Fibroblast of peridontal ligament (primary cell): ENCODE measurements around the gene LDB2.
"Not testable (repeated sequence)": the region's sequence is repeated elsewhere in the genome, so short reads cannot be mapped to it uniquely, and the experiment has no call there.

Experiments
- DNase-seq: peaks from one replicate; pipeline ENCODE4 v3.0.0-alpha.2; 2010; ENCODE audit errors: extremely low read depth

Gene LDB2

GRCh38 chr4:16555156-16555555 is 343.3 kb downstream of the LDB2 start:
- no peak for DNase-seq

DNA sequence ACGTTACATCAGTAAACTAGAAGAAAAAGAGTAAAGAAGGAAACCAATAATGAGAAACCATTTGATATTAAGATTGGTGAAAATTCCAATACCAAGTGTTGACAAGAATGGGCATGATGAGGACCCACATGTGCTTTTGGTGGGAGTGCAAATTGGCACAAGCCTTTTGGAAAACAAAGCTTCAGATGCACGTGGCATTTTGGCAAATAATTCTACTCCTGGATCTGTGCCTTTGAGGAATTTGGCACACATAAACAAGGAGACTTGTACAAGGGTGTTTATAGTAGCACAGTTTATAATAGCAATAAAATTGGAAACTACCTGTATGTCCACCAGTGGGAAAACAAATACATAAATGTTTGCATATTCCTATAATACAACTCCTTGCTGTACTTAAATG is 347.9 kb downstream of the LDB2 start:
- no peak for DNase-seq

DNA sequence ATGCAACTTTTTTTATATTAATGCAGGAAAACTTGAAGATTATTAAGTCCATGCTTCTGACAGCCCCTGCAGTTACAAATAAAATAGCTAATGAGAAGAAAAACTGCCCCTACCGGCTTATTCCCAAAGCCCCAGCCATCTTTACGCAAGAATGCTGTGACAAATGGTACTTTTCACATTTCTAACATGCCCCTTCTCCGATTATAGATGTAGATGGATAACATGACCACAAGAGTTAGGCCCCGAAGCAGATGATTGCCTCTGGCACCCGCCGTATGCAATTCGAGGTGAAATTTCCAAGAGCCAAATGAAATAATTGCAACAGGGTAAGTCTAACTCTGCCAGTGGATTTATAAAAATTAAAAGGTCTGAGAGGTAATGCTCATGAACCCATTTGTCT is 352.8 kb downstream of the LDB2 start:
- DNase-seq: no peak

GRCh38 chr4:16544869-16545268 is 353.6 kb downstream of the LDB2 start:
- DNase-seq: no peak

DNA sequence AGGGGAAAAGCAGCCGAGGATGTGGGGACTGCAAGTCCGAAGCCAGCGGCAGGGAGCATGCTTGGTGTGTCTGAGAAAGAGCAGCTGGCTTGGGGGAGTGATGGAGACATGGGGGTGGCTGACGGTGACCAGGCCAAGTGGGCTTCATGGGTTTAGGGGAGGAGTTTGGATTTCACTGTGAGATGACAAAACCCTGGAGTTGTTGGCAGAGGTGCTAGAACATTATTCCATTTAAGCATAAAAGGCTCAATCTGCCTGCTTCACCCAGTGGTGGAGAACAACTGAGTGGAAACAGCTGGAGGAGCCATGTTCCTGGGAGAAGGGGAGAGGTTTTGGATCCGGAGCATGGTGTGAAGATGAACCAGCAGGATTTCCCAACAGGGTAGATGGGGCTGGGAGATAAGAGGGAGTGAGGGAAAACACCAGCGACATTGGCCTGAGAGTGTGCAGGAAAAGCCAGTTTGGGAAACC is 354.2 kb downstream of the LDB2 start:
- DNase-seq: no peak

- no peak for DNase-seq
Observed at GRCh38 chr4:16537926-16538325, 360.5 kb downstream of the LDB2 start.

DNA sequence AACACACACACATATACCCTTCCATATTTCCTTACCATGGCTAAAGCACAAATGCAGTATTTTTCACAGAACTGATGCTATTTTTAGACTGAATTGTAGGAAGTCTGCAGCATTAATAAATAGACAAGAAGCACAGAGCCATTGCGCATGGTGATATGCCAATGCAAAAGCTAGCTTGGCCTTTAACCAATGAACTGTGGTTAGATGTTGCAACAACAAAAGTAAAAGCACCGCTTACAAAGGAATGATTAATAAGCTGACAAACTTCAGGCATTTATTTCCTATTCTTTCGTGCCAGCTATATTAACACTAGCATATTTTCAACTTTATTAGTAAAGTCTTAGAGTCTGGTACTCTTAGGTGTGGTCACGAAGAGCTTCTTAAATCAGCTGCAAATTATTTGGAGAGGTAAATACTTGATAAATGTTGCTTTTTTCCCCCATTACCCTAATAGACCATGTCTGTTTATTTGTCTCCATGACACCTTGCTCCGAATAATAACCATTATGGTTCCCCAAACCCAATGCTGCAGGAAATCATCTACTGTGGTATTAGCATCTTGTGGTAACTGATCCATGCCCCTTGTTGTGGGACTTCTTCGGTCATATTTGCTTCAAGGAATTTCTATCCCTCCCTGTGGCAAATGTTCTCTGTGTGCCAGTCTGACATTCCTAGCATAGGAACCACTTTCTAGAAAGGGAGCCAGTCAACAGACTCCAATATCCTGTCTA is 366.0 kb downstream of the LDB2 start:
- peak; percentile 92 for DNase-seq

GRCh38 chr4:16530688-16531635 is 367.5 kb downstream of the LDB2 start:
- peak; percentile 33 for DNase-seq

DNA sequence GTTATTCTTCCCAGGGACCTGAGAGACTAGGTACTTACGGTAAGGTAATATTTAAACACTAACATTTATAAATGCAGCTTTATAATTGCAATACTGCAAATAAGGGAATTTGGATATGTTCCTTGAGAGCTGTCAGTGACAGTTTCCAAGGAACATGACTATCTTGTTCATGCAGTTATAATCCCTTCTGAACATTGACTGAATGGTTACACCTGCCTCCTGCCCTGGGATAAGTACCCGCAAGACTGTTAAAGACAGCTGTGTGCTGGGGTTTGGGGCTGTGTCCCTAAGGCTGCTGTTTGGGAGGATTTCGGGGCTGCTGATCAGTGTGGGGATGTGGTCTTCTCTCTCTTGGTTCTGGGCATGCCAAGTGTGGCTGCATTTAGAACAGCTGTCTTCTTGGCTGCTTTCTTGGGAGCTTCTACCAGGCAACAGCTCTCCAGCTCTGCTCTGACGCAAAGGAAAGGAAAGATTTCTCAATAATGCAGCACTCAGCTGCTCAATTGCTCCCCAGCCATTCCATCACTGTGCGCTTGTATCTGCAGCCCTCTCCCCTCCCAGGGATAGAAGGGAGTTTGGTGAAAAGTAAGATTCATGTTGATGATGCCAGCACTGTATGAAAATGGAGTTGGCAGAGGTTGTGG is 373.4 kb downstream of the LDB2 start:
- DNase-seq: peak; percentile 80

DNA sequence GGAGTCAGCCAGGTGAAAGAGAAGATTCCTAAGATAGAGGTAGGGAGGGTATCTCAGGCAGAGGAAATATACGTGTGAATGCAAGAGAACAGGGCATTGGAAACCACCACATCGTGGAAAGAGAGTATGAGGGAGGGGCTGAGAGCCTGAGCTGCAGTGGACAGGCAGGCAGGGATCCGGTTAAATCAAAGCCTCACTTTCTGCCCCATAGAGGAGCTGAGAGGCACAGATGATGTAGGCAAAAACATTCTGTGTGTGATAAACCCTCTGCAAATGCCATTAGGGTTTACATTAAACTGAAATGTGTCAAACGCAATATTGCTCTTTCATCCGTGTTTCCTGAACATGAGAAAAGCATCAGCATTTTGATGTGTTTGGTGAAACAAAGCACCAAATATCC is 374.0 kb downstream of the LDB2 start:
- DNase-seq: no peak

- not testable (repeated sequence) for DNase-seq
Observed at GRCh38 chr4:16523526-16523925, 374.9 kb downstream of the LDB2 start.

DNA sequence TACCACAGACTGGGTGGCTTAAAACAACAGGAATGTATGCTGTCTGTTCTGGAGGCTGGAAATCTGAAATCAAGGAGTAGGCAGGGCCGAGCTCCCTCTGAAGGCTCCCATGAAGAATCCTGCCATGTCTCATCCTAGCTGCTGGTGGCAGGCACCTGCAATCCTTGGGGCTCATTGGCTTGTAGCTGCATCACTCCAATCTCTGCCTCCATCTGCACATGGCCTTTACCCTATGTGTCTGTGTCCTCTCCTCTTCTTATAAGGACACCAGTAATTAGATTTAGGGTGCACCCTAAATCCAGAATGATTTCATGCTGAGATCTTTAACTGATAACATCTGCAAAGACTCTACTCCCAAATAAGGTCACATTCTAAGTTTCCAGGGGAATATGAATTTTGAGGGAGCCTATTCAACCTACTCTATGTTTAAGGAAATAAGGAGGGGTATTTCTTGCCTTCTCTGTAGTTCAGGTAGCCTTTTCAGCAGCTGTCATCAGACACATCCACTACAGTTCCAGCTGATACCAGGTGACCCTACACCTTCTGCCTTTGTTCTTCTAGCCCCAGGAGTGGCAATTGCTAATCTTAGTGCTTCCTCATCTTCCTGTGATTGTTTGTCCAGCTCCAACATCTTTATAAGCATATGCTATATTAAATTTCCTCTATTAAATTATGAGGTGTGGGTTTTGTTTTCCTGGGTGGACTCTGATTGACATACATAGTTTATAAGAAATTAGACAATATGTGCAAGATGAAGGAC is 377.1 kb downstream of the LDB2 start:
- DNase-seq: no peak

DNA sequence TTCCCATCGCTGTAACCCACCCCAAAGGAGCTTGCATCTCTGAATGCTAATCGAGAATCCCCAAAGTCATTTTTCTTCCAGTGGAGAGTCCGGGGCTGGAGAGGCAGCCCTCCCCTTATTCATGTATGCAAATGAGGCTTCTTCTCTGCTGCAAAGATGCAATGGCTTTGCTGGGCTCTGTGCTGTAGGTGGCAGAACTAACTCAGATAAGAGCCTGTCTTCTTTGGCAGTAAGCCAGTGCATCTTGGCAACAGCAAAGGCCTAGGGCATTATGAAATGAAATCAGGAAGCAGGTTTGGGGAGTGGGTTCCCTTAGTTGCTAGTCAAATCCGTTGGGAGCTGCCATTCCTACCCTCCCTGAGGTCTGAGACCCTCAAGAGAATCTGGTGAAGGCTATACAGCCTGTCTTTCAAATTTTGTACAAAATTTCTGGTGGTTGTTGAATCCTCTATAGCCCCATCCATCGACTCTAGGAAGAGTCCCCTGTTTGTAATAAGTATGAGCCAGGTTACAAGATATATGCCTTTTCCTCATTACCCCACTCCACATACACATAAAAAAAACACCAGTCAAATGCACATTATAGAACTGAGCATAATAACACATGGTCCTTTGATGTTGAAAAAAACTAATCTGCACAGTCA is 381.5 kb downstream of the LDB2 start:
- DNase-seq: peak; percentile 85

- no peak for DNase-seq
Observed at GRCh38 chr4:16513876-16514275, 384.6 kb downstream of the LDB2 start.

DNA sequence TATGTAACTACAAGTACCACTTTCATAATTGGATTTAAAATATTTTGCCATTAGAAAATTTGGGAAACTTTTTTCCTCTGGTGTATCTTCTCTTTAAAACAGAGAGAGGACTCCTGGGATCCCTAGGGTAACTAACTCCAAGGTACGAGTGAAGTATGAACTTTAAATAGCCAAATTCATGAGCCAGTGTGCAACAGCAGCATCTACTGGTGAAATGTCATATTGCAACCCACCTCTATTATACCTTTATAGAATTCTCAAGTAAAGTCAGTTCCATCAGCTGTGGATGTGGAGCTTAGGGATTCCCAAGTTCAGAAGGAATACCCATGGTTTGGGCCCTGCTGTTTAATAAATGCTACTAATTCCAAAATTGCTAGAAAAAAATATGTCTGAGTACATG is 389.5 kb downstream of the LDB2 start:
- no peak for DNase-seq

DNA sequence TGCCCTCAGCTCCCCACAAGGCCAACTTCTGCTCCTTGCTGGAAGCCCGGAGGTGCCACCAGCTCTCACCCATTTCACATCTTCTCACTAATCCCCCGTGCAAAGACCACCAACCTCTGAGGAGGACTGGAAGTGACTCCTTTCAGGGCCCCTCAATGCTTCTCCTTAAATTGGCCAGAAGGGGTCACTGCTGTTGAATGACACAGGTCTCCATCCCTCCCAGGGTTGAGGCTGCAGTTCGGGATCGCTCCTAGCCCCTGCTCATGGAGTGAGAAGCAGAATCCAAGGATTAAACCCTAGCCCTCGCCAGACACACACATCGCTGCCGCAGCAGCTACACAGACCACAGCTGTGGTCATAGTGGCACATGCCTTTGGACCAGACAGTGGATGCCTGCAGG is 392.7 kb downstream of the LDB2 start:
- no peak for DNase-seq

GRCh38 chr4:16505267-16505666 is 393.2 kb downstream of the LDB2 start:
- DNase-seq: no peak

GRCh38 chr4:16503421-16504100 is 394.9 kb downstream of the LDB2 start:
- no peak for DNase-seq

GRCh38 chr4:16498978-16499377 is 399.5 kb downstream of the LDB2 start:
- DNase-seq: no peak

DNA sequence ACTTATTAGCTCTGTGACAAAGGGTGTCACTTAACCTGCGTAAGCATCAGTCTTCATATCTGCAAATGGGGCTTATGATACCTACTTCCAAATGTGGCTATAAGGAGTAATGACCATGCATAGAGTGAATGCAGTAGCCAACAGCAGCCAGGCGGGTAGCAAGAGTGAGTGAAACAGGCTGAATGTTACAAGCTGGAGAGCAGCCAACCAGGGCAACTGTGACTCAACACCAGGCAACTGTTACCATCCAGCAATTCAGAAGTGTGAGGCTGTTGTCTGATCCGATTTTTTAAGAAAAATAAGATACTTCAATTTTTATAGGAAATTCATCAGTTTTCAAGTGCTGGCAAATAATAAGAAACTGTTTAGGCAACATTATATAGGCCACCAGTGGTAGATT is 401.9 kb downstream of the LDB2 start:
- DNase-seq: peak; percentile 73

GRCh38 chr4:16492872-16493271 is 405.6 kb downstream of the LDB2 start:
- DNase-seq: no peak
